ENCODE results near the gene YARS1. TPM values are rescaled to one million over a fixed set of nuclear protein-coding genes. Genes with fewer than 3 reads are reported as not detected.

Gene YARS1
- 100 to 1,000 TPM; 169 to 175 TPM for total RNA-seq

GRCh38 chr1:32817159-32817814 is at the start of gene YARS1, which contains the start of gene S100PBP:
TSS of gene YARS1 (minus strand) at chr1:32817358. CDS start at chr1:32817244, 114 bp downstream.
TSS of gene S100PBP (plus strand) at chr1:32817653. CDS start at chr1:32826100, 8,447 bp downstream.

Other genes starting within 250 kb of the YARS1 start
- 10 to 100 TPM; 43.4 to 49.9 TPM for gene ZBTB8OS, start 166.8 kb downstream of the YARS1 start, total RNA-seq
- gene RBBP4, start 166.2 kb downstream of the YARS1 start, total RNA-seq: 100 to 1,000 TPM; 263 to 265 TPM
- not detected for gene SYNC, start 114.6 kb downstream of the YARS1 start, total RNA-seq
- 10 to 100 TPM; 83.4 to 88.4 TPM for gene S100PBP, start 295 bp upstream of the YARS1 start, total RNA-seq
- not detected for gene FNDC5, start 53.6 kb upstream of the YARS1 start, total RNA-seq
- under 1 TPM in 1 of 2 experiments, not detected in 1; 0.48 TPM for gene HPCA, start 69.1 kb upstream of the YARS1 start, total RNA-seq
- gene TMEM54, start 84.0 kb upstream of the YARS1 start, total RNA-seq: not detected
- gene RNF19B, start 147.5 kb upstream of the YARS1 start, total RNA-seq: 10 to 100 TPM; 17.9 to 18.7 TPM
- 100 to 1,000 TPM; 148 to 156 TPM for gene AK2, start 219.5 kb upstream of the YARS1 start, total RNA-seq